GDM1 (cell line): Measurements from ENCODE around the gene ZNF211.

Experiments used
- DNase-seq: peaks from one replicate; lab custom pipeline; 2025; lab: John Stamatoyannopoulos, UW

The ZNF211 gene

GRCh38 chr19:57632987-57633831 lies at the start of gene ZNF211:
Gene ZNF211, plus strand, starts transcription at chr19:57633168. Its CDS starts 179 bp downstream, at chr19:57633347.
- DNase-seq, result peak; percentile 74

- no peak for DNase-seq
Measured at GRCh38 chr19:57583521-57584416, 49.2 kb upstream of the ZNF211 start, which contains the start of gene ZIK1. Gene ZIK1, plus strand, starts transcription at chr19:57584145. Its CDS starts 212 bp downstream, at chr19:57584357.

GRCh38 chr19:57587529-57587928 lies 45.4 kb upstream of the ZNF211 start:
- DNase-seq, result no peak

- no peak for DNase-seq
Measured at GRCh38 chr19:57599377-57599760, 33.6 kb upstream of the ZNF211 start.

GRCh38 chr19:57599761-57600383 lies 33.1 kb upstream of the ZNF211 start, which contains the start of gene ZNF530:
Gene ZNF530, plus strand, starts transcription at chr19:57599885. Its CDS starts 4,461 bp downstream, at chr19:57604346.
- peak; percentile 79 for DNase-seq

GRCh38 chr19:57606931-57607330 lies 26.0 kb upstream of the ZNF211 start:
- no peak for DNase-seq

GRCh38 chr19:57611113-57611512 lies 21.9 kb upstream of the ZNF211 start:
- DNase-seq, result no peak

GRCh38 chr19:57613941-57614743 lies 18.8 kb upstream of the ZNF211 start, which contains the start of gene ZNF134:
Gene ZNF134, plus strand, starts transcription at chr19:57614242. Its CDS starts 5,227 bp downstream, at chr19:57619469.
- DNase-seq, result peak; percentile 81

- no peak for DNase-seq
Measured at GRCh38 chr19:57615346-57615745, 17.6 kb upstream of the ZNF211 start.

- no peak for DNase-seq
Measured at GRCh38 chr19:57620673-57621348, 12.2 kb upstream of the ZNF211 start.

- DNase-seq, result no peak
Measured at GRCh38 chr19:57623091-57623490, 9.9 kb upstream of the ZNF211 start.

- DNase-seq, result no peak
Measured at GRCh38 chr19:57633832-57634131, 814 bp downstream of the ZNF211 start.

- no peak for DNase-seq
Measured at GRCh38 chr19:57637379-57637778, 4.4 kb downstream of the ZNF211 start.

- DNase-seq, result no peak
Measured at GRCh38 chr19:57641715-57642234, 8.8 kb downstream of the ZNF211 start.

- DNase-seq, result no peak
Measured at GRCh38 chr19:57642396-57643046, 9.6 kb downstream of the ZNF211 start.

- DNase-seq, result no peak
Measured at GRCh38 chr19:57643734-57644133, 10.8 kb downstream of the ZNF211 start.

- no peak for DNase-seq
Measured at GRCh38 chr19:57648331-57649003, 15.5 kb downstream of the ZNF211 start.

GRCh38 chr19:57651654-57651996 lies 18.7 kb downstream of the ZNF211 start:
- DNase-seq, result no peak

GRCh38 chr19:57653689-57654088 lies 20.7 kb downstream of the ZNF211 start:
- DNase-seq, result no peak

- no peak for DNase-seq
Measured at GRCh38 chr19:57655443-57655842, 22.5 kb downstream of the ZNF211 start.
